Tibial nerve (tissue), 4 donors: ENCODE results near the gene REV3L. TPM values are rescaled to one million over a fixed set of nuclear protein-coding genes. Genes with fewer than 3 reads are reported as not detected.

Source experiments
- DNase-seq, 2 donors: peaks; one replicate each; pipeline ENCODE4 v3.0.0-alpha.2; 2019; ENCODE audit warnings: low spot score in 2 of 2
- H3K27ac ChIP-seq, 4 donors: fragments of 200-600 bp; sonication (generic) in 3 of 4; one replicate each; pipeline ENCODE4 v1.5.1; 2017 to 2019; ENCODE audit warnings: mild to moderate bottlenecking in 1 of 4
- H3K27me3 ChIP-seq, 2 donors: fragments of 200-600 bp; sonication (generic) in 1 of 2; one replicate each; pipeline versions ENCODE4 v1.5.1 to v1.6.0; 2017 to 2019
- H3K36me3 ChIP-seq, 3 donors: fragments of 200-600 bp; sonication (generic); one replicate each; pipeline ENCODE4 v1.5.1; 2018 to 2019
- H3K4me1 ChIP-seq, 4 donors: fragments of 200-600 bp; sonication (generic) in 3 of 4; one replicate each; pipeline ENCODE4 v1.5.1; 2017 to 2019
- H3K4me3 ChIP-seq, 4 donors: fragments of 200-600 bp; sonication (generic) in 3 of 4; one replicate each; pipeline ENCODE4 v1.5.1; 2017 to 2019; ENCODE audit warnings: mild to moderate bottlenecking in 1 of 4, moderate library complexity in 1 of 4
- H3K9me3 ChIP-seq, 4 donors: fragments of 200-600 bp; sonication (generic) in 3 of 4; one replicate each; pipeline ENCODE4 v1.5.1; 2017 to 2019
- CTCF ChIP-seq, 5 experiments: fragments of 200-600 bp in 3 of 5; fragments of 450-650 bp in 2 of 5; sonication (generic) in 3 of 5; IDR thresholded peaks; one replicate each; pipeline ENCODE4 v1.5.1; 2016 to 2019; ENCODE audit warnings: antibody characterized with exemption in 5 of 5, mild to moderate bottlenecking in 3 of 5, moderate library complexity in 2 of 5
- EP300 ChIP-seq, 2 donors: sonication (generic); formaldehyde crosslinking; IDR thresholded peaks; one replicate each; pipeline ENCODE4 v1.6.1; 2017; ENCODE audit warnings: antibody characterized with exemption in 2 of 2, mild to moderate bottlenecking in 1 of 2
- POLR2A ChIP-seq, 2 donors: fragments of 450-650 bp; IDR thresholded peaks; one replicate each; pipeline ENCODE4 v1.6.1; 2017; ENCODE audit warnings: antibody characterized with exemption in 2 of 2, mild to moderate bottlenecking in 2 of 2, moderate library complexity in 2 of 2
- WGBS, 2 donors: methylation state at CpG; one replicate each; pipeline ENCODE4 v1.1.5; 2018; 5-methylcytosine and 5-hydroxymethylcytosine counted together
- total RNA-seq, 4 donors: library from RNA; depleted of rRNA; stranded (reverse); fragments of >200 nt; gene quantifications; one replicate each; pipeline ENCODE4 v1.1.0, GENCODE V29; 2016

REV3L gene
- 10 to 100 TPM; 26.7 to 45.9 (median 34.1) TPM for total RNA-seq

- Histone ChIP-seq H3K4me3 (peak within 1 kb of the TSS; percentile 71 to 99 (median 89)), H3K36me3 (no peaks in the 10 kb centered on the region), H3K27me3 (no peaks in the 10 kb centered on the region), H3K27ac (peak within 1 kb of the TSS; percentile 97 to 100 (median 99)), H3K9me3 (no peaks in the 10 kb centered on the region), H3K4me1 (peaks cover 0 to 63% (median 22%) of the 10 kb centered on the region in 4 donors)
- 0% methylated on average over 24 to 53 of the region's 84 CpGs for WGBS, 2 donors
- TF ChIP-seq CTCF (IDR thresholded peaks at IDR 0.05) (no peak), POLR2A (IDR thresholded peaks at IDR 0.05) (peak in 1 of 2 donors; percentile 50), EP300 (IDR thresholded peaks at IDR 0.05) (peak in 1 of 2 donors; percentile 48)
- peak; percentile 75 to 95 for DNase-seq
Measured at GRCh38 chr6:111482959-111483735, at the start of gene REV3L. Gene REV3L, minus strand, starts transcription at chr6:111483218. Its CDS starts 330 bp downstream, at chr6:111482888.

- WGBS, 2 donors: 68 to 72% methylated on average over 5 of the region's 5 CpGs
- Histone ChIP-seq H3K4me3 (no peak overlapping the region), H3K36me3 (no peaks in the 10 kb centered on the region), H3K27ac (no peak overlapping the region), H3K9me3 (no peaks in the 10 kb centered on the region), H3K27me3 (no peaks in the 10 kb centered on the region), H3K4me1 (peaks cover 0 to 21% (median 0%) of the 10 kb centered on the region in 4 donors)
- DNase-seq: no peak
- TF ChIP-seq CTCF (IDR thresholded peaks at IDR 0.05): no peak
- no peak for TF ChIP-seq EP300 (IDR thresholded peaks at IDR 0.05)
- no peak for TF ChIP-seq POLR2A (IDR thresholded peaks at IDR 0.05)
Measured at GRCh38 chr6:111531185-111531584, 48.2 kb upstream of the REV3L start.

GRCh38 chr6:111530667-111531066 is 47.6 kb upstream of the REV3L start:
- Histone ChIP-seq H3K27me3 (no peaks in the 10 kb centered on the region), H3K36me3 (no peaks in the 10 kb centered on the region), H3K27ac (no peak overlapping the region), H3K4me3 (no peak overlapping the region), H3K4me1 (peaks cover 0 to 19% (median 0%) of the 10 kb centered on the region in 4 donors), H3K9me3 (no peaks in the 10 kb centered on the region)
- 93 to 94% methylated on average over 8 of the region's 8 CpGs for WGBS, 2 donors
- no peak for TF ChIP-seq CTCF (IDR thresholded peaks at IDR 0.05)
- no peak for TF ChIP-seq POLR2A (IDR thresholded peaks at IDR 0.05)
- no peak for TF ChIP-seq EP300 (IDR thresholded peaks at IDR 0.05)
- DNase-seq: no peak

GRCh38 chr6:111530218-111530617 is 47.2 kb upstream of the REV3L start:
- WGBS, 2 donors: 71 to 85% methylated on average over 2 of the region's 2 CpGs
- H3K4me3 ChIP-seq: no peak overlapping the region
- DNase-seq: no peak
- H3K4me1 ChIP-seq: peaks cover 0 to 19% (median 0%) of the 10 kb centered on the region in 4 donors
- no peak overlapping the region for H3K27ac ChIP-seq
- no peaks in the 10 kb centered on the region for H3K9me3 ChIP-seq
- H3K36me3 ChIP-seq: no peaks in the 10 kb centered on the region
- TF ChIP-seq POLR2A (IDR thresholded peaks at IDR 0.05) (no peak), CTCF (IDR thresholded peaks at IDR 0.05) (no peak), EP300 (IDR thresholded peaks at IDR 0.05) (no peak)
- H3K27me3 ChIP-seq: no peaks in the 10 kb centered on the region

GRCh38 chr6:111527367-111527766 is 44.3 kb upstream of the REV3L start:
- H3K27ac ChIP-seq: no peak overlapping the region
- TF ChIP-seq EP300 (IDR thresholded peaks at IDR 0.05) (no peak), CTCF (IDR thresholded peaks at IDR 0.05) (no peak), POLR2A (IDR thresholded peaks at IDR 0.05) (no peak)
- H3K27me3 ChIP-seq: no peaks in the 10 kb centered on the region
- H3K4me1 ChIP-seq: peaks cover 0 to 13% (median 2%) of the 10 kb centered on the region in 4 donors
- no peak overlapping the region for H3K4me3 ChIP-seq
- DNase-seq: no peak
- H3K36me3 ChIP-seq: peaks cover 0 to 3% (median 0%) of the 10 kb centered on the region in 3 donors
- no peaks in the 10 kb centered on the region for H3K9me3 ChIP-seq
